GM20000 (cell line): ENCODE data around the gene LRIG1.

Source experiments
- DNase-seq: peaks from one replicate; pipeline ENCODE4 v3.0.0; 2012; ENCODE audit warnings: low spot score
- CTCF ChIP-seq: IDR thresholded peaks from 2 replicates; pipeline ENCODE4 v1.5.1; 2012; ENCODE audit warnings: mild to moderate bottlenecking, control low read depth; ENCODE audit errors: extremely low read depth, missing control alignments

LRIG1 gene

GRCh38 chr3:66397745-66398144, 103.1 kb downstream of the LRIG1 start:
- no peak for DNase-seq
- TF ChIP-seq CTCF, result no peak

- no peak for DNase-seq
- TF ChIP-seq CTCF, result no peak
Observed at GRCh38 chr3:66396888-66397287, 103.9 kb downstream of the LRIG1 start.

- no peak for TF ChIP-seq CTCF
- no peak for DNase-seq
Observed at GRCh38 chr3:66396161-66396760, 104.6 kb downstream of the LRIG1 start.

GRCh38 chr3:66395635-66396034, 105.2 kb downstream of the LRIG1 start:
- DNase-seq, result no peak
- TF ChIP-seq CTCF, result no peak

- DNase-seq, result no peak
- TF ChIP-seq CTCF, result no peak
Observed at GRCh38 chr3:66394753-66395249, 106.0 kb downstream of the LRIG1 start.

GRCh38 chr3:66394019-66394752, 106.6 kb downstream of the LRIG1 start:
- TF ChIP-seq CTCF, result no peak
- DNase-seq, result peak; percentile 81

- no peak for TF ChIP-seq CTCF
Observed at GRCh38 chr3:66393333-66394005, 107.4 kb downstream of the LRIG1 start.

More at GRCh38 chr3:66393333-66394005, 107.4 kb downstream of the LRIG1 start:
- no peak for DNase-seq
